Cardiac fibroblast (primary cell): Measurements from ENCODE around the gene NRM.

ENCODE experiments used
- DNase-seq, 2 donors: peaks; one replicate each; pipeline versions ENCODE4 v3.0.0 to v3.0.0-alpha.2; 2010; ENCODE audit warnings: low read depth in 2 of 2
- H3K4me3 ChIP-seq, 2 donors: replicated peaks in 1 of 2; 1 replicate in 1 of 2; 2 replicates in 1 of 2; pipeline ENCODE4 v1.5.1; 2011; ENCODE audit warnings: low read depth in 2 of 2, low read length in 2 of 2, mild to moderate bottlenecking in 2 of 2, moderate library complexity in 1 of 2
- CTCF ChIP-seq: IDR thresholded peaks from one replicate; pipeline ENCODE4 v1.5.1; 2011; ENCODE audit warnings: low read depth, mild to moderate bottlenecking, low read length, inconsistent platforms

Gene NRM

GRCh38 chr6:30707281-30707850, 16.6 kb upstream of the NRM start:
- no peak overlapping the region for H3K4me3 ChIP-seq
- no peak for TF ChIP-seq CTCF
- no peak for DNase-seq

- no peak for DNase-seq
- TF ChIP-seq CTCF: no peak
- H3K4me3 ChIP-seq: no peak overlapping the region
These were observed 14.8 kb upstream of the NRM start for GRCh38 chr6:30705620-30706019.

- no peak overlapping the region for H3K4me3 ChIP-seq
- no peak for TF ChIP-seq CTCF
- peak in 1 of 2 donors; percentile 45 for DNase-seq
These were observed 13.0 kb upstream of the NRM start for GRCh38 chr6:30703821-30704220.

GRCh38 chr6:30703011-30703410, 12.2 kb upstream of the NRM start:
- no peak for TF ChIP-seq CTCF
- no peak overlapping the region for H3K4me3 ChIP-seq
- DNase-seq: no peak

GRCh38 chr6:30700340-30700739, 9.6 kb upstream of the NRM start:
- no peak overlapping the region for H3K4me3 ChIP-seq
- no peak for DNase-seq
- TF ChIP-seq CTCF: no peak

- H3K4me3 ChIP-seq: no peak overlapping the region
- no peak for DNase-seq
- no peak for TF ChIP-seq CTCF
These were observed 5.6 kb upstream of the NRM start for GRCh38 chr6:30696432-30696831.

GRCh38 chr6:30691208-30691847, 544 bp upstream of the NRM start:
- peak overlapping the region; percentile 74 to 77 for H3K4me3 ChIP-seq
- TF ChIP-seq CTCF: no peak
- no peak for DNase-seq
